ENCODE data around the gene DRG2. TPM values are rescaled to one million over a fixed set of nuclear protein-coding genes. Genes with fewer than 3 reads are reported as not detected.

The DRG2 gene
- total and polyA plus RNA-seq, 2 of the 13 experiments (the other 11 are each of a cell fraction or from before 2014, with no cell fraction given): 20.1 to 26.6 TPM

- Histone ChIP-seq H3K4me1 (ENCODE audit: insufficient read depth, low read length) (peaks cover 22% of the 10 kb centered on the region), H3K27ac (ENCODE audit: extremely low read length, insufficient read depth, low read length) (no peak overlapping the region), H3K9ac (ENCODE audit: insufficient read depth, low read depth, low read length) (no peak overlapping the region), H3K79me2 (ENCODE audit: insufficient read depth, low read length) (no peaks in the 10 kb centered on the region), H3K36me3 (replicated peaks in 1 of 2; ENCODE audit: control insufficient read depth in 1 of 2, insufficient read depth in 2 of 2, low read length in 2 of 2) (no peaks in the 10 kb centered on the region), H3K4me2 (ENCODE audit: low read depth, low read length) (no peak overlapping the region), H3K9me3 (ENCODE audit: low read length) (peaks cover 7% of the 10 kb centered on the region), H4K20me1 (ENCODE audit: insufficient read depth, low read length) (no peaks in the 10 kb centered on the region), H3K27me3 (ENCODE audit: control insufficient read depth in 1 of 2, insufficient read depth in 2 of 2, low read length in 2 of 2) (peaks cover 3 to 13% of the 10 kb centered on the region in 2 experiments; a peak in 2 of 5 replicates), H3K4me3 (replicated peaks in 1 of 3; ENCODE audit: insufficient read depth in 1 of 3, low read depth in 2 of 3, low read length in 3 of 3) (no peak overlapping the region), H2AFZ (ENCODE audit: low read length) (no peak overlapping the region)
- BruUV-seq (replicated peaks): no TSS peak
- 92% methylated on average over 43 of the region's 54 CpGs for WGBS (ENCODE audit: low lambda C conversion rate)
- CTCF ChIA-PET (ENCODE audit: low intra/inter-chr PET ratio, low total read pairs): no interaction called here
- no peak for FAIRE-seq
- ATAC-seq: no peak
- TF ChIP-seq POGZ (CRISPR knock-in tag; IDR thresholded peaks at IDR 0.05) (no peak), HMGXB4 (CRISPR knock-in tag; IDR thresholded peaks at IDR 0.05; ENCODE audit: borderline replicate concordance in 1 of 2, low read depth in 1 of 2) (no peak), ZNF691 (CRISPR knock-in tag; IDR thresholded peaks at IDR 0.05; ENCODE audit: borderline replicate concordance, low read depth) (no peak), E2F1 (CRISPR knock-in tag; IDR thresholded peaks at IDR 0.05) (no peak), POLR2G (IDR thresholded peaks at IDR 0.05; ENCODE audit: low read depth, low read length) (no peak)
- intact Hi-C loops (cut with micrococcal nuclease; ENCODE audit: unreplicated experiment) (no loop called here), in situ Hi-C loops (cut with HindIII; ENCODE audit: extremely low pct_ligation_motif_present, low pct_unique_long_range_greater_than_20kb) (loop anchor here (25.0 kb wide), 1 partner anchor 109 kb away; no protein-coding TSS in a partner anchor)
- no peak for DNase-seq (ENCODE audit: low spot score)
- POLR2A ChIA-PET: no interaction called here
These were observed 33.6 kb downstream of the DRG2 start for GRCh38 chr17:18121144-18121910.

Data from HepG2 (cell line).